GM12878 (cell line): ENCODE results near the gene CD84. TPM values are rescaled to one million over a fixed set of nuclear protein-coding genes. Genes with fewer than 3 reads are reported as not detected.

ENCODE experiments used
- ATF7 ChIP-seq: fragments of 450-650 bp; IDR thresholded peaks from 2 replicates; pipeline ENCODE4 v1.6.1; 2016; ENCODE audit warnings: low read depth, mild to moderate bottlenecking
- BCL11A ChIP-seq: IDR thresholded peaks from 2 replicates; pipeline ENCODE4 v1.6.1; 2011; ENCODE audit warnings: low read depth, low read length
- CBX3 ChIP-seq: fragments of 200-600 bp; sonication (generic); IDR thresholded peaks from 2 replicates; pipeline ENCODE4 v1.6.1; 2016; ENCODE audit warnings: low read depth, borderline replicate concordance
- EGR1 ChIP-seq, 2 experiments: IDR thresholded peaks; 1 replicate in 1 of 2; 2 replicates in 1 of 2; pipeline ENCODE4 v1.6.1; 2011 to 2012; ENCODE audit warnings: low read depth in 2 of 2, low read length in 2 of 2, borderline replicate concordance in 1 of 2, mild to moderate bottlenecking in 1 of 2, moderate library complexity in 1 of 2
- ELK1 ChIP-seq: IDR thresholded peaks from 2 replicates; pipeline ENCODE4 v1.6.1; 2012; ENCODE audit warnings: low read depth, low read length, improper control_type of control experiment
- FOXK2 ChIP-seq: fragments of 450-650 bp; IDR thresholded peaks from 2 replicates; pipeline ENCODE4 v1.6.1; 2017; ENCODE audit warnings: mild to moderate bottlenecking, moderate library complexity
- FOXM1 ChIP-seq: IDR thresholded peaks from 2 replicates; pipeline ENCODE4 v1.6.1; 2012; ENCODE audit warnings: low read depth, mild to moderate bottlenecking, inconsistent platforms, low read length, moderate library complexity
- IKZF1 ChIP-seq: fragments of 450-650 bp; conservative IDR thresholded peaks from 2 replicates; pipeline ENCODE4 v1.6.1; 2017; ENCODE audit warnings: antibody characterized with exemption, mild to moderate bottlenecking
- KAT2A ChIP-seq: conservative IDR thresholded peaks from 2 replicates; pipeline ENCODE4 v1.6.1; 2011; ENCODE audit warnings: low read depth, low read length; ENCODE audit not compliant: control insufficient read depth
- MTA3 ChIP-seq: IDR thresholded peaks from 2 replicates; pipeline ENCODE4 v1.6.1; 2012; ENCODE audit warnings: low read length, inconsistent platforms, borderline replicate concordance
- NR2F1 ChIP-seq: fragments of 450-650 bp; conservative IDR thresholded peaks from 2 replicates; pipeline ENCODE4 v1.6.1; 2017; ENCODE audit warnings: mild to moderate bottlenecking
- POLR2A ChIP-seq: IDR thresholded peaks from 2 replicates; pipeline ENCODE4 v1.6.1; 2011; ENCODE audit warnings: low read depth, mild to moderate bottlenecking, low read length
- POLR2AphosphoS2 ChIP-seq: IDR thresholded peaks from 2 replicates; pipeline ENCODE4 v1.6.1; 2011; ENCODE audit warnings: low read depth, mild to moderate bottlenecking, low read length, improper control_type of control experiment, moderate library complexity
- RAD21 ChIP-seq: IDR thresholded peaks from 2 replicates; pipeline ENCODE4 v1.6.1; 2011; ENCODE audit warnings: mild to moderate bottlenecking, low read depth, low read length, moderate library complexity; ENCODE audit not compliant: insufficient read depth
- SPI1 ChIP-seq: IDR thresholded peaks from 2 replicates; pipeline ENCODE4 v1.6.1; 2011; ENCODE audit warnings: low read depth, mild to moderate bottlenecking, low read length, moderate library complexity, borderline replicate concordance; ENCODE audit not compliant: insufficient read depth
- SREBF1 ChIP-seq: IDR thresholded peaks from 2 replicates; pipeline ENCODE4 v1.6.1; 2012; ENCODE audit warnings: mild to moderate bottlenecking, low read length
- SRF ChIP-seq, 2 experiments: IDR thresholded peaks; 2 replicates each; pipeline ENCODE4 v1.6.1; 2011; ENCODE audit warnings: low read depth in 2 of 2, low read length in 2 of 2, mild to moderate bottlenecking in 1 of 2, moderate library complexity in 1 of 2
- YBX1 ChIP-seq: fragments of 450-650 bp; IDR thresholded peaks from 2 replicates; pipeline ENCODE4 v1.6.1; 2016; ENCODE audit warnings: antibody characterized with exemption
- ZBED1 ChIP-seq: IDR thresholded peaks from 2 replicates; pipeline ENCODE4 v1.6.1; 2016; ENCODE audit warnings: borderline replicate concordance
- ZNF207 ChIP-seq: fragments of 450-650 bp; IDR thresholded peaks from 2 replicates; pipeline ENCODE4 v1.6.1; 2014; ENCODE audit warnings: antibody characterized with exemption, mild to moderate bottlenecking, borderline replicate concordance
- polyA plus RNA-seq, 11 experiments: library from polyadenylated mRNA; depleted of rRNA in 4 of 11; unstranded in 6 of 11; stranded (reverse) in 5 of 11; fragments of >200 nt; fragmentation: Nextera tagmentation in 4 of 11; fragmentation: Illumina TruSeq in 1 of 11; extraction: Ambion mirVana in 4 of 11; extraction: Trizol in 1 of 11; gene quantifications; 1 replicate in 1 of 11; 2 replicates in 10 of 11; pipeline versions ENCODE4 v1.2.1 to v1.2.3, GENCODE V29; 2011 to 2016; ENCODE audit warnings: inconsistent platforms in 2 of 11, missing spikeins in 2 of 11, low read depth in 1 of 11
- total RNA-seq, 4 experiments: library from RNA; depleted of rRNA in 3 of 4; stranded (reverse); fragments of >200 nt in 3 of 4; fragmentation: Illumina TruSeq in 1 of 4; extraction: Trizol in 1 of 4; gene quantifications; 2 replicates each; pipeline versions ENCODE4 v1.2.1 to v1.2.3, GENCODE V29; 2013 to 2021
- TF ChIP-seq, protein P1 (sequence below): fragments of 450-650 bp; IDR thresholded peaks from 2 replicates; pipeline ENCODE4 v1.6.1; 2018; ENCODE audit warnings: mild to moderate bottlenecking, low read depth, moderate library complexity; ENCODE audit not compliant: partially characterized antibody
- TF ChIP-seq, protein P2 (sequence below): fragments of 450-650 bp; IDR thresholded peaks from 2 replicates; pipeline ENCODE4 v1.6.1; 2016; ENCODE audit warnings: mild to moderate bottlenecking
- TF ChIP-seq, protein P3 (sequence below): fragments of 450-650 bp; conservative IDR thresholded peaks from 2 replicates; pipeline ENCODE4 v1.6.1; 2017; ENCODE audit warnings: mild to moderate bottlenecking, moderate library complexity

The CD84 gene
- total and polyA plus RNA-seq, 10 of the 15 experiments (the other 5 are each of a cell fraction or from before 2014, with no cell fraction given), result 3.4 to 20.3 (median 11.7) TPM

DNA sequence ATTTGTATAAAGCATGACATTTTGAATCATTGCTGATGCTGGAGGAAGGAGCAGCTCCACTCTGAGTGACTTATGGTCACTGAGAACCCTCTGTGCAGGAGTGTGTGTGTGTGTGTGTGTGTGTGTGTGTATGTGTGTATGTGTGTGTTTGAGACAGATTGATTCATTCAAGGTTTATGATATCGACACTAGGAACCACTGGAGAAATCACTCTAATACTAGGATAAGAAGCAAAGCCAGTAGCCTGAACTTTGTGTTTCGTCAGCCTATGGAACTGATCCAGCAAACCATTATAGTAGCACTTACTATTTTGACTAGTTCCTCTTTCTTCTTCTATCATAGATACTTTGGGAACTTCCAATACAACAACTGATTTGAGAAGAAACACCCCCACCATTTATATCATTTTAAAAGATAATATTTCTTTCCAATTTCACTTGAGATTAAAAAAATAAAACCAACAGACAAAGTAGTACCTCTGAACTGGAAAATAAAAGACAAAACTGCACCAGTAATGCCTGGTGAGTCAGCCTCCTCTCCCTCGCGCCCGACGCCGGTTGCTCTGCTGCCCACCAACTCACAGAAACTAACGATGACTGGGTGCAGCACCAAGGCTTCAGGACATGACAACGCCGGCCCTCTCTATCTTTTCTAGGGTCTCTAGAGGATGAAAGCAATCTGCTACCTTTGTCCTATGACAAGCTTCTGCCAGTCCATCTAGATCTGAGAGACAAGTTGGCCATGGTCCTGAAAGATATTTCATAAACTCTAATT lies 46.6 kb upstream of the CD84 start (continued):
- TF ChIP-seq POLR2AphosphoS2 (0 out of 2 replicates have a peak, but pooled peaks have one; percentile 27), SREBF1 (no peak), BCL11A (0 out of 2 replicates have a peak, but pooled peaks have one; percentile 11), FOXK2 (no peak), POLR2A (0 out of 2 replicates have a peak, but pooled peaks have one; percentile 40), ELK1 (no peak), NR2F1 (no peak), RAD21 (no peak), EGR1 (IDR thresholded peaks at IDR 0.05; ENCODE audit: borderline replicate concordance in 1 of 2, low read depth in 2 of 2, low read length in 2 of 2) (no peak), KAT2A (no peak), MTA3 (peak; percentile 18; the same call in 1 of the 2 replicates), SPI1 (peak; percentile 57; the same call in 1 of the 2 replicates), SRF (IDR thresholded peaks at IDR 0.05; ENCODE audit: low read depth in 2 of 2, low read length in 2 of 2) (no peak), IKZF1 (peak; percentile 38; the same call in 1 of the 2 replicates), ZNF207 (no peak), YBX1 (no peak), FOXM1 (peak; percentile 35; the same call in 1 of the 2 replicates), CBX3 (no peak), ZBED1 (peak; percentile 70), ATF7 (peak; percentile 45; the same call in 1 of the 2 replicates)
- TF ChIP-seq, protein P1, sequence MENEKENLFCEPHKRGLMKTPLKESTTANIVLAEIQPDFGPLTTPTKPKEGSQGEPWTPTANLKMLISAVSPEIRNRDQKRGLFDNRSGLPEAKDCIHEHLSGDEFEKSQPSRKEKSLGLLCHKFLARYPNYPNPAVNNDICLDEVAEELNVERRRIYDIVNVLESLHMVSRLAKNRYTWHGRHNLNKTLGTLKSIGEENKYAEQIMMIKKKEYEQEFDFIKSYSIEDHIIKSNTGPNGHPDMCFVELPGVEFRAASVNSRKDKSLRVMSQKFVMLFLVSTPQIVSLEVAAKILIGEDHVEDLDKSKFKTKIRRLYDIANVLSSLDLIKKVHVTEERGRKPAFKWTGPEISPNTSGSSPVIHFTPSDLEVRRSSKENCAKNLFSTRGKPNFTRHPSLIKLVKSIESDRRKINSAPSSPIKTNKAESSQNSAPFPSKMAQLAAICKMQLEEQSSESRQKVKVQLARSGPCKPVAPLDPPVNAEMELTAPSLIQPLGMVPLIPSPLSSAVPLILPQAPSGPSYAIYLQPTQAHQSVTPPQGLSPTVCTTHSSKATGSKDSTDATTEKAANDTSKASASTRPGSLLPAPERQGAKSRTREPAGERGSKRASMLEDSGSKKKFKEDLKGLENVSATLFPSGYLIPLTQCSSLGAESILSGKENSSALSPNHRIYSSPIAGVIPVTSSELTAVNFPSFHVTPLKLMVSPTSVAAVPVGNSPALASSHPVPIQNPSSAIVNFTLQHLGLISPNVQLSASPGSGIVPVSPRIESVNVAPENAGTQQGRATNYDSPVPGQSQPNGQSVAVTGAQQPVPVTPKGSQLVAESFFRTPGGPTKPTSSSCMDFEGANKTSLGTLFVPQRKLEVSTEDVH, result peak; percentile 44
- TF ChIP-seq, protein P2, sequence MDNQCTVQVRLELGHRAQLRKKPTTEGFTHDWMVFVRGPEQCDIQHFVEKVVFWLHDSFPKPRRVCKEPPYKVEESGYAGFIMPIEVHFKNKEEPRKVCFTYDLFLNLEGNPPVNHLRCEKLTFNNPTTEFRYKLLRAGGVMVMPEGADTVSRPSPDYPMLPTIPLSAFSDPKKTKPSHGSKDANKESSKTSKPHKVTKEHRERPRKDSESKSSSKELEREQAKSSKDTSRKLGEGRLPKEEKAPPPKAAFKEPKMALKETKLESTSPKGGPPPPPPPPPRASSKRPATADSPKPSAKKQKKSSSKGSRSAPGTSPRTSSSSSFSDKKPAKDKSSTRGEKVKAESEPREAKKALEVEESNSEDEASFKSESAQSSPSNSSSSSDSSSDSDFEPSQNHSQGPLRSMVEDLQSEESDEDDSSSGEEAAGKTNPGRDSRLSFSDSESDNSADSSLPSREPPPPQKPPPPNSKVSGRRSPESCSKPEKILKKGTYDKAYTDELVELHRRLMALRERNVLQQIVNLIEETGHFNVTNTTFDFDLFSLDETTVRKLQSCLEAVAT, result peak; percentile 81; the same call in 1 of the 2 replicates
- TF ChIP-seq, protein P3, sequence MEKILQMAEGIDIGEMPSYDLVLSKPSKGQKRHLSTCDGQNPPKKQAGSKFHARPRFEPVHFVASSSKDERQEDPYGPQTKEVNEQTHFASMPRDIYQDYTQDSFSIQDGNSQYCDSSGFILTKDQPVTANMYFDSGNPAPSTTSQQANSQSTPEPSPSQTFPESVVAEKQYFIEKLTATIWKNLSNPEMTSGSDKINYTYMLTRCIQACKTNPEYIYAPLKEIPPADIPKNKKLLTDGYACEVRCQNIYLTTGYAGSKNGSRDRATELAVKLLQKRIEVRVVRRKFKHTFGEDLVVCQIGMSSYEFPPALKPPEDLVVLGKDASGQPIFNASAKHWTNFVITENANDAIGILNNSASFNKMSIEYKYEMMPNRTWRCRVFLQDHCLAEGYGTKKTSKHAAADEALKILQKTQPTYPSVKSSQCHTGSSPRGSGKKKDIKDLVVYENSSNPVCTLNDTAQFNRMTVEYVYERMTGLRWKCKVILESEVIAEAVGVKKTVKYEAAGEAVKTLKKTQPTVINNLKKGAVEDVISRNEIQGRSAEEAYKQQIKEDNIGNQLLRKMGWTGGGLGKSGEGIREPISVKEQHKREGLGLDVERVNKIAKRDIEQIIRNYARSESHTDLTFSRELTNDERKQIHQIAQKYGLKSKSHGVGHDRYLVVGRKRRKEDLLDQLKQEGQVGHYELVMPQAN, result no peak
